HepG2 (cell line): ENCODE measurements around the gene CCDC33. TPM values are rescaled to one million over a fixed set of nuclear protein-coding genes. Genes with fewer than 3 reads are reported as not detected.

ENCODE experiments used
- ATAC-seq: fragments of 200-7000 bp; cut with Tn5 transposase; 3 replicates; pipeline ENCODE4 v1.9.1; 2020; ENCODE audit warnings: mild to moderate bottlenecking, moderate library complexity
- BruUV-seq: library from RNA; stranded (reverse); fragments of 400-500 nt; replicated peaks from 2 replicates; lab custom pipeline; 2021; lab: Mats Ljungman, UMichigan
- CTCF ChIA-PET: fragments of 300-600 bp; formaldehyde crosslinking; extraction: SDS; loops from one replicate; lab custom pipeline; 2021; ENCODE audit warnings: low total read pairs, inconsistent platforms, low intra/inter-chr PET ratio; lab: Yijun Ruan, JAX
- POLR2A ChIA-PET: fragments of 350-600 bp; sonication (Branson Sonifier 250); formaldehyde crosslinking; loops from one replicate; lab custom pipeline; 2020; ENCODE audit warnings: antibody characterized with exemption, inconsistent platforms; lab: Yijun Ruan, JAX
- DNase-seq: peaks from one replicate; pipeline ENCODE4 v3.0.0-alpha.2; 2015; ENCODE audit warnings: low spot score
- FAIRE-seq: peaks from 3 replicates; lab custom pipeline; 2011; peaks lifted over from hg19 to GRCh38; lab: Jason Lieb, UNC
- H2AFZ ChIP-seq: one replicate; pipeline ENCODE4 v1.6.1; 2011; ENCODE audit warnings: low read length, inconsistent platforms
- H3K27ac ChIP-seq: fragments of 300-600 bp; 3 replicates; pipeline ENCODE4 v1.8.0; 2011; ENCODE audit warnings: mixed run types, mild to moderate bottlenecking, mixed read lengths, low read length, inconsistent platforms; ENCODE audit not compliant: insufficient read depth; ENCODE audit errors: extremely low read length
- H3K27me3 ChIP-seq, 2 experiments: fragments of 200-600 bp in 1 of 2; 2 replicates in 1 of 2; 3 replicates in 1 of 2; pipeline versions ENCODE4 v1.6.0 to v1.8.0; 2011; ENCODE audit warnings: low read length in 2 of 2, mild to moderate bottlenecking in 2 of 2, moderate library complexity in 2 of 2, inconsistent platforms in 1 of 2; ENCODE audit not compliant: insufficient read depth in 2 of 2, control insufficient read depth in 1 of 2
- H3K36me3 ChIP-seq, 2 experiments: fragments of 200-600 bp in 1 of 2; replicated peaks in 1 of 2; 2 replicates in 1 of 2; 3 replicates in 1 of 2; pipeline versions ENCODE4 v1.5.1 to v1.8.0; 2011; ENCODE audit warnings: low read length in 2 of 2, inconsistent platforms in 1 of 2; ENCODE audit not compliant: insufficient read depth in 2 of 2, control insufficient read depth in 1 of 2
- H3K4me1 ChIP-seq: 2 replicates; pipeline ENCODE4 v1.5.1; 2012; ENCODE audit warnings: low read length, inconsistent platforms; ENCODE audit not compliant: insufficient read depth
- H3K4me2 ChIP-seq: 2 replicates; pipeline ENCODE4 v1.6.0; 2011; ENCODE audit warnings: low read depth, low read length, inconsistent platforms
- H3K4me3 ChIP-seq, 3 experiments: fragments of 200-600 bp in 1 of 3; sonication (generic), shearing (Covaris generic) in 1 of 3; replicated peaks in 1 of 3; 2 replicates each; pipeline ENCODE4 v1.5.1; 2011 to 2016; ENCODE audit warnings: low read length in 3 of 3, inconsistent platforms in 2 of 3, low read depth in 2 of 3, mild to moderate bottlenecking in 2 of 3, control low read depth in 1 of 3, mixed read lengths in 1 of 3; ENCODE audit not compliant: insufficient read depth in 1 of 3
- H3K79me2 ChIP-seq: one replicate; pipeline ENCODE4 v1.6.1; 2011; ENCODE audit warnings: low read length, inconsistent platforms; ENCODE audit not compliant: insufficient read depth
- H3K9ac ChIP-seq: 2 replicates; pipeline ENCODE4 v1.6.0; 2011; ENCODE audit warnings: mild to moderate bottlenecking, low read depth, low read length, inconsistent platforms; ENCODE audit not compliant: insufficient read depth
- H3K9me3 ChIP-seq: 2 replicates; pipeline ENCODE4 v1.5.1; 2012; ENCODE audit warnings: mild to moderate bottlenecking, low read length
- H4K20me1 ChIP-seq: 2 replicates; pipeline ENCODE4 v1.6.0; 2011; ENCODE audit warnings: inconsistent platforms, mild to moderate bottlenecking, low read length, moderate library complexity; ENCODE audit not compliant: insufficient read depth
- E2F2 ChIP-seq: sonication (generic); formaldehyde crosslinking; IDR thresholded peaks from 2 replicates; pipeline ENCODE4 v1.4.0; 2020; ENCODE audit warnings: missing genetic modification reagents, borderline replicate concordance
- FIP1L1 ChIP-seq: fragments of 200-400 bp; formaldehyde crosslinking; IDR thresholded peaks from 2 replicates; pipeline ENCODE4 v1.6.1; 2018; ENCODE audit warnings: low read depth, mild to moderate bottlenecking, low read length, moderate library complexity, borderline replicate concordance; ENCODE audit not compliant: insufficient read depth
- FOXK2 ChIP-seq: fragments of 450-650 bp; IDR thresholded peaks from 2 replicates; pipeline ENCODE4 v1.6.1; 2016
- PHB2 ChIP-seq: fragments of 450-650 bp; IDR thresholded peaks from 2 replicates; pipeline ENCODE4 v1.6.1; 2018; ENCODE audit not compliant: partially characterized antibody
- TRIM24 ChIP-seq: sonication (generic); formaldehyde crosslinking; IDR thresholded peaks from 2 replicates; pipeline ENCODE4 v1.8.0; 2022; ENCODE audit warnings: mild to moderate bottlenecking, missing genetic modification reagents
- U2AF1 ChIP-seq: fragments of 200-400 bp; formaldehyde crosslinking; optimal IDR thresholded peaks from 2 replicates; pipeline ENCODE3; 2017; ENCODE audit warnings: mild to moderate bottlenecking, low read depth, low read length
- ZBTB42 ChIP-seq: sonication (generic); formaldehyde crosslinking; IDR thresholded peaks from 2 replicates; pipeline ENCODE4 v1.5.0; 2020; ENCODE audit warnings: mild to moderate bottlenecking, missing genetic modification reagents
- ZNF160 ChIP-seq: sonication (generic); formaldehyde crosslinking; IDR thresholded peaks from 2 replicates; pipeline ENCODE4 v1.8.0; 2022; ENCODE audit warnings: mild to moderate bottlenecking, inconsistent platforms, missing genetic modification reagents
- ZNF232 ChIP-seq: sonication (generic); formaldehyde crosslinking; IDR thresholded peaks from 2 replicates; pipeline ENCODE4 v1.4.0; 2020; ENCODE audit warnings: missing genetic modification reagents, borderline replicate concordance
- ZNF282 ChIP-seq: fragments of 450-650 bp; IDR thresholded peaks from 2 replicates; pipeline ENCODE4 v1.6.1; 2018; ENCODE audit not compliant: partially characterized antibody
- ZNF556 ChIP-seq: sonication (generic); formaldehyde crosslinking; IDR thresholded peaks from 2 replicates; pipeline ENCODE4 v1.4.0; 2020; ENCODE audit warnings: mild to moderate bottlenecking, missing genetic modification reagents, borderline replicate concordance
- ZNF629 ChIP-seq: sonication (generic); formaldehyde crosslinking; conservative IDR thresholded peaks from 2 replicates; pipeline ENCODE4 v1.5.0; 2020; ENCODE audit warnings: missing genetic modification reagents
- ZNF709 ChIP-seq: sonication (generic); formaldehyde crosslinking; IDR thresholded peaks from 2 replicates; pipeline ENCODE4 v1.5.0; 2020; ENCODE audit warnings: mild to moderate bottlenecking, missing genetic modification reagents
- ZNF75D ChIP-seq: sonication (generic); formaldehyde crosslinking; IDR thresholded peaks from 2 replicates; pipeline ENCODE4 v1.8.1; 2023; ENCODE audit warnings: missing genetic modification reagents, mild to moderate bottlenecking, borderline replicate concordance
- ZNF768 ChIP-seq: sonication (generic); formaldehyde crosslinking; IDR thresholded peaks from 2 replicates; pipeline ENCODE4 v1.4.0; 2020; ENCODE audit warnings: missing genetic modification reagents
- ZSCAN21 ChIP-seq: sonication (generic); formaldehyde crosslinking; IDR thresholded peaks from 2 replicates; pipeline ENCODE4 v1.8.0; 2022; ENCODE audit warnings: mild to moderate bottlenecking, missing genetic modification reagents, moderate library complexity, borderline replicate concordance
- whole genome bisulfite sequencing: methylation state at CpG from one replicate; pipeline ENCODE4 v1.1.6; 2017; ENCODE audit warnings: low lambda C conversion rate; 5-methylcytosine and 5-hydroxymethylcytosine counted together
- in situ Hi-C: cut with HindIII; loops from 2 replicates; pipeline ENCODE4 v1.10.0; 2017; ENCODE audit warnings: low pct_unique_long_range_greater_than_20kb; ENCODE audit not compliant: extremely low pct_ligation_motif_present
- intact Hi-C: fragments of 100-400 bp; cut with micrococcal nuclease; formaldehyde crosslinking; loops from one replicate; pipeline ENCODE4 v1.10.0; 2022; ENCODE audit not compliant: unreplicated experiment
- polyA plus RNA-seq, 8 experiments: library from polyadenylated mRNA; depleted of rRNA in 3 of 8; stranded (reverse) in 7 of 8; unstranded in 1 of 8; fragments of >200 nt; fragmentation: Illumina TruSeq in 4 of 8; extraction: Trizol in 4 of 8; gene quantifications; 2 replicates each; pipeline versions ENCODE4 v1.2.1 to v1.2.3, GENCODE V29; 2011 to 2016; ENCODE audit warnings: low read depth in 4 of 8, missing spikeins in 1 of 8, mixed read lengths in 1 of 8; ENCODE audit not compliant: insufficient read depth in 1 of 8
- total RNA-seq, 5 experiments: library from RNA; depleted of rRNA; stranded (reverse); fragments of >200 nt; fragmentation: Illumina TruSeq; extraction: Trizol; gene quantifications; 2 replicates each; pipeline ENCODE4 v1.2.3, GENCODE V29; 2016; ENCODE audit warnings: low read depth in 1 of 5
- TF ChIP-seq, protein P1 (sequence below): sonication (generic); formaldehyde crosslinking; IDR thresholded peaks from 2 replicates; pipeline ENCODE4 v1.8.0; 2022; ENCODE audit warnings: low read depth, missing genetic modification reagents
- TF ChIP-seq, protein P2 (sequence below): sonication (generic); formaldehyde crosslinking; IDR thresholded peaks from 2 replicates; pipeline ENCODE4 v1.8.0; 2023; ENCODE audit warnings: mild to moderate bottlenecking, missing genetic modification reagents
- TF ChIP-seq, protein P3 (sequence below): IDR thresholded peaks from 2 replicates; pipeline ENCODE4 v1.6.1; 2016; ENCODE audit warnings: low read depth, control low read depth

Gene CCDC33
- total and polyA plus RNA-seq, 2 of the 13 experiments (the other 11 are each of a cell fraction or from before 2014, with no cell fraction given): 0.30 TPM; not detected in 1

GRCh38 chr15:74335396-74335795, 99.3 kb downstream of the CCDC33 start:
- H3K4me3 ChIP-seq: no peak overlapping the region
- no peaks in the 10 kb centered on the region for H3K79me2 ChIP-seq
- ChIA-PET POLR2A (no interaction called here), CTCF (no interaction called here)
- in situ Hi-C loops: no loop called here
- no peaks in the 10 kb centered on the region for H4K20me1 ChIP-seq
- no peak overlapping the region for H3K4me2 ChIP-seq
- no peak overlapping the region for H3K9ac ChIP-seq
- no peak overlapping the region for H2AFZ ChIP-seq
- no peak for TF ChIP-seq U2AF1
- TF ChIP-seq ZNF556 (CRISPR knock-in tag): no peak
- TF ChIP-seq FOXK2: no peak
- TF ChIP-seq ZNF160 (CRISPR knock-in tag): no peak
- TF ChIP-seq TRIM24 (CRISPR knock-in tag): no peak
- no peak for TF ChIP-seq ZNF629 (CRISPR knock-in tag)
- no peak for TF ChIP-seq ZNF709 (CRISPR knock-in tag)
- TF ChIP-seq ZNF768 (CRISPR knock-in tag): no peak
- no peak for TF ChIP-seq FIP1L1
- no peak for TF ChIP-seq ZNF232
- TF ChIP-seq, protein P1, sequence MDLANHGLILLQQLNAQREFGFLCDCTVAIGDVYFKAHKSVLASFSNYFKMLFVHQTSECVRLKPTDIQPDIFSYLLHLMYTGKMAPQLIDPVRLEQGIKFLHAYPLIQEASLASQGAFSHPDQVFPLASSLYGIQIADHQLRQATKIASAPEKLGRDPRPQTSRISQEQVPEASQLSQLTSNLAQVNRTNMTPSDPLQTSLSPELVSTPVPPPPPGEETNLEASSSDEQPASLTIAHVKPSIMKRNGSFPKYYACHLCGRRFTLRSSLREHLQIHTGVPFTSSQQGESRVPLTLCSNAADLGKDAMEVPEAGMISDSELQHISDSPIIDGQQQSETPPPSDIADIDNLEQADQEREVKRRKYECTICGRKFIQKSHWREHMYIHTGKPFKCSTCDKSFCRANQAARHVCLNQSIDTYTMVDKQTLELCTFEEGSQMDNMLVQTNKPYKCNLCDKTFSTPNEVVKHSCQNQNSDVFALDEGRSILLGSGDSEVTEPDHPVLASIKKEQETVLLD (CRISPR knock-in tag): no peak
- TF ChIP-seq ZNF75D (CRISPR knock-in tag): no peak
- TF ChIP-seq, protein P2, sequence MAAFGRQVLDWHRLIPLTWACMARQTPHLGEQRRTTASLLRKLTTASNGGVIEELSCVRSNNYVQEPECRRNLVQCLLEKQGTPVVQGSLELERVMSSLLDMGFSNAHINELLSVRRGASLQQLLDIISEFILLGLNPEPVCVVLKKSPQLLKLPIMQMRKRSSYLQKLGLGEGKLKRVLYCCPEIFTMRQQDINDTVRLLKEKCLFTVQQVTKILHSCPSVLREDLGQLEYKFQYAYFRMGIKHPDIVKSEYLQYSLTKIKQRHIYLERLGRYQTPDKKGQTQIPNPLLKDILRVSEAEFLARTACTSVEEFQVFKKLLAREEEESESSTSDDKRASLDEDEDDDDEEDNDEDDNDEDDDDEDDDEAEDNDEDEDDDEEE (CRISPR knock-in tag): no peak
- no peak for TF ChIP-seq ZSCAN21 (CRISPR knock-in tag)
- TF ChIP-seq PHB2: no peak
- TF ChIP-seq E2F2 (CRISPR knock-in tag): no peak
- TF ChIP-seq ZBTB42 (CRISPR knock-in tag): no peak
- no peak for TF ChIP-seq ZNF282
- TF ChIP-seq, protein P3, sequence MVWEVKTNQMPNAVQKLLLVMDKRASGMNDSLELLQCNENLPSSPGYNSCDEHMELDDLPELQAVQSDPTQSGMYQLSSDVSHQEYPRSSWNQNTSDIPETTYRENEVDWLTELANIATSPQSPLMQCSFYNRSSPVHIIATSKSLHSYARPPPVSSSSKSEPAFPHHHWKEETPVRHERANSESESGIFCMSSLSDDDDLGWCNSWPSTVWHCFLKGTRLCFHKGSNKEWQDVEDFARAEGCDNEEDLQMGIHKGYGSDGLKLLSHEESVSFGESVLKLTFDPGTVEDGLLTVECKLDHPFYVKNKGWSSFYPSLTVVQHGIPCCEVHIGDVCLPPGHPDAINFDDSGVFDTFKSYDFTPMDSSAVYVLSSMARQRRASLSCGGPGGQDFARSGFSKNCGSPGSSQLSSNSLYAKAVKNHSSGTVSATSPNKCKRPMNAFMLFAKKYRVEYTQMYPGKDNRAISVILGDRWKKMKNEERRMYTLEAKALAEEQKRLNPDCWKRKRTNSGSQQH (CRISPR knock-in tag): no peak
- H3K27ac ChIP-seq: no peak overlapping the region
- WGBS: 12% methylated on average over 8 of the region's 8 CpGs
- DNase-seq: no peak
- no peaks in the 10 kb centered on the region for H3K4me1 ChIP-seq
- peaks cover 2 to 59% of the 10 kb centered on the region in 2 experiments; a peak in 3 of 5 replicates for H3K27me3 ChIP-seq
- H3K9me3 ChIP-seq: no peaks in the 10 kb centered on the region
- no peaks in the 10 kb centered on the region for H3K36me3 ChIP-seq
- ATAC-seq: no peak
- BruUV-seq: no TSS peak
- intact Hi-C loops: no loop called here
- FAIRE-seq: no peak
